Lung (tissue), 12 donors: ENCODE data around the gene RIGI. TPM values are rescaled to one million over a fixed set of nuclear protein-coding genes. Genes with fewer than 3 reads are reported as not detected.

Source experiments
- ATAC-seq: fragments of 200-7000 bp; cut with Tn5 transposase; one replicate; pipeline ENCODE4 v1.9.1; 2020; ENCODE audit warnings: moderate number of reproducible peaks; ENCODE audit not compliant: insufficient read depth, low FRiP score
- DNase-seq, 3 donors: peaks; one replicate each; pipeline ENCODE4 v3.0.0-alpha.2; 2013 to 2017
- H3K27ac ChIP-seq, 2 donors: one replicate each; pipeline ENCODE4 v1.5.1; 2013; ENCODE audit warnings: mild to moderate bottlenecking in 2 of 2, moderate library complexity in 2 of 2, control low read depth in 1 of 2, inconsistent platforms in 1 of 2, low read depth in 1 of 2, low read length in 1 of 2
- H3K27me3 ChIP-seq, 3 donors: one replicate each; pipeline ENCODE4 v1.5.1; 2013; ENCODE audit warnings: low read length in 2 of 3; ENCODE audit not compliant: control insufficient read depth in 3 of 3, insufficient read depth in 3 of 3
- H3K36me3 ChIP-seq, 4 donors: one replicate each; pipeline ENCODE4 v1.5.1; 2013; ENCODE audit warnings: low read length in 4 of 4, mild to moderate bottlenecking in 1 of 4, moderate library complexity in 1 of 4; ENCODE audit not compliant: control insufficient read depth in 4 of 4, insufficient read depth in 4 of 4
- H3K4me1 ChIP-seq, 5 donors: one replicate each; pipeline ENCODE4 v1.5.1; 2013; ENCODE audit warnings: low read length in 5 of 5, mild to moderate bottlenecking in 2 of 5, moderate library complexity in 1 of 5; ENCODE audit not compliant: control insufficient read depth in 5 of 5, insufficient read depth in 5 of 5
- H3K4me3 ChIP-seq: one replicate; pipeline ENCODE4 v1.5.1; 2013; ENCODE audit warnings: mild to moderate bottlenecking, control low read depth, moderate library complexity
- H3K9ac ChIP-seq, 2 donors: one replicate each; pipeline ENCODE4 v1.5.1; 2013; ENCODE audit warnings: low read length in 2 of 2, control low read depth in 1 of 2; ENCODE audit not compliant: insufficient read depth in 1 of 2
- H3K9me3 ChIP-seq, 4 donors: one replicate each; pipeline ENCODE4 v1.5.1; 2013; ENCODE audit warnings: low read length in 3 of 4, mild to moderate bottlenecking in 1 of 4, moderate library complexity in 1 of 4; ENCODE audit not compliant: control insufficient read depth in 4 of 4, insufficient read depth in 3 of 4
- CTCF ChIP-seq: IDR thresholded peaks from 2 replicates; pipeline ENCODE4 v1.5.1; 2012; ENCODE audit warnings: mild to moderate bottlenecking; ENCODE audit errors: control extremely low read depth, extremely low read depth
- WGBS, 2 donors: extraction: QIAGEN DNeasy Blood & Tissue Kit; methylation state at CpG; one replicate each; pipeline ENCODE4 v1.1.7; 2013; 5-methylcytosine and 5-hydroxymethylcytosine counted together
- polyA plus RNA-seq, 2 donors: library from polyadenylated mRNA; stranded (reverse); fragments of 200-250 nt; gene quantifications; one replicate each; pipeline ENCODE4 v1.2.1, GENCODE V29; 2013
- total RNA-seq, 2 donors: library from RNA; depleted of rRNA in 1 of 2; stranded (reverse); fragments of >200 nt in 1 of 2; gene quantifications; one replicate each; pipeline ENCODE4 v1.2.1, GENCODE V29; 2014 to 2021
- donor health status: control.
- donor health status: control.
- donor health status: Bipolar disorder and iron deficiency.
- donor health status: healthy.
- donor health status: DM: yes; HTN: yes; CAD: no.

The RIGI gene
- total and polyA plus RNA-seq, 4 donors, result 4.8 to 17.9 (median 8.8) TPM

- H3K9me3 ChIP-seq, result no peaks in the 10 kb centered on the region
- no peak for DNase-seq
- ATAC-seq, result no peak
- no peak overlapping the region for H3K4me3 ChIP-seq
- 96 to 97% methylated on average over 25 to 26 of the region's 26 CpGs for WGBS, 2 donors
- H3K36me3 ChIP-seq, result peaks cover 8 to 20% (median 13%) of the 10 kb centered on the region in 4 donors
- H3K27ac ChIP-seq, result no peak overlapping the region
- no peak overlapping the region for H3K9ac ChIP-seq
- no peak for TF ChIP-seq CTCF
- H3K27me3 ChIP-seq, result no peaks in the 10 kb centered on the region
- H3K4me1 ChIP-seq, result peaks cover 0 to 11% (median 2%) of the 10 kb centered on the region in 5 donors
Observed at GRCh38 chr9:32566770-32567169, 40.8 kb upstream of the RIGI start.

GRCh38 chr9:32565967-32566366 lies 40.0 kb upstream of the RIGI start:
- Histone ChIP-seq H3K27me3 (no peaks in the 10 kb centered on the region), H3K9me3 (no peaks in the 10 kb centered on the region), H3K27ac (no peak overlapping the region), H3K36me3 (peaks cover 8 to 20% (median 13%) of the 10 kb centered on the region in 4 donors), H3K4me3 (no peak overlapping the region), H3K9ac (no peak overlapping the region), H3K4me1 (peaks cover 0 to 4% (median 0%) of the 10 kb centered on the region in 5 donors)
- no peak for TF ChIP-seq CTCF
- WGBS, 2 donors, result 84 to 93% methylated on average over 6 of the region's 6 CpGs
- ATAC-seq (no peak), DNase-seq (no peak)

GRCh38 chr9:32558408-32558934 lies 32.5 kb upstream of the RIGI start:
- Histone ChIP-seq H3K9ac (no peak overlapping the region), H3K36me3 (no peaks in the 10 kb centered on the region), H3K9me3 (no peaks in the 10 kb centered on the region), H3K27ac (no peak overlapping the region), H3K27me3 (no peaks in the 10 kb centered on the region), H3K4me3 (no peak overlapping the region), H3K4me1 (peaks cover 0 to 11% (median 3%) of the 10 kb centered on the region in 5 donors)
- no peak for TF ChIP-seq CTCF
- 22 to 52% methylated on average over 3 of the region's 3 CpGs for WGBS, 2 donors
- no peak for ATAC-seq
- no peak for DNase-seq

GRCh38 chr9:32554591-32554990 lies 28.6 kb upstream of the RIGI start:
- Histone ChIP-seq H3K27me3 (no peaks in the 10 kb centered on the region), H3K27ac (no peak overlapping the region), H3K36me3 (no peaks in the 10 kb centered on the region), H3K9ac (no peak overlapping the region), H3K9me3 (no peaks in the 10 kb centered on the region), H3K4me1 (peaks cover 0 to 27% (median 3%) of the 10 kb centered on the region in 5 donors), H3K4me3 (no peak overlapping the region)
- DNase-seq, result no peak
- no peak for TF ChIP-seq CTCF
- no peak for ATAC-seq
